ENCODE results near the gene OTOF. TPM values are rescaled to one million over a fixed set of nuclear protein-coding genes. Genes with fewer than 3 reads are reported as not detected.

The OTOF gene
- total and polyA plus RNA-seq, 9 of the 15 experiments (the other 6 are each of a cell fraction or from before 2014, with no cell fraction given): 0.03 to 0.11 (median 0.06) TPM; not detected in 5

GRCh38 chr2:26488463-26489212 is 10.7 kb upstream of the OTOF start:
- intact Hi-C loops (cut with micrococcal nuclease): no loop called here
- no peaks in the 10 kb centered on the region for H3K9me1 ChIP-seq (ENCODE audit: control insufficient read depth, insufficient read depth, low read length)
- no peak overlapping the region for H3K4me2 ChIP-seq (ENCODE audit: insufficient read depth, low read length)
- no peaks in the 10 kb centered on the region for H3K9me3 ChIP-seq (replicated peaks; ENCODE audit: control insufficient read depth, insufficient read depth, low read depth, low read length)
- peaks cover 15 to 23% of the 10 kb centered on the region in 2 experiments for H3K4me1 ChIP-seq (replicated peaks in 1 of 2; ENCODE audit: control insufficient read depth in 2 of 2, insufficient read depth in 2 of 2, low read length in 2 of 2)
- H4K20me1 ChIP-seq (replicated peaks; ENCODE audit: control insufficient read depth, insufficient read depth, low read length): no peaks in the 10 kb centered on the region
- H3K9ac ChIP-seq (ENCODE audit: insufficient read depth in 1 of 2, low read depth in 2 of 2, low read length in 2 of 2): 0 out of 4 replicates have a peak overlapping the region, but pooled peaks of 1 of the 2 experiments have one; percentile 23
- no peak overlapping the region for H2AFZ ChIP-seq (ENCODE audit: low read depth, low read length)
- WGBS (ENCODE audit: insufficient coverage, low coverage, missing lambda C conversion rate): 29% methylated on average over 20 of the region's 20 CpGs
- H3K4me3 ChIP-seq: no peak overlapping the region
- H3K27me3 ChIP-seq (ENCODE audit: control insufficient read depth in 2 of 2, insufficient read depth in 2 of 2, low read length in 2 of 2): peaks cover 2 to 36% of the 10 kb centered on the region in 2 experiments; a peak in 3 of 5 replicates
- TF ChIP-seq ZBTB7A (IDR thresholded peaks at IDR 0.05; ENCODE audit: borderline replicate concordance, control insufficient read depth, low read depth, low read length) (no peak), ZSCAN29 (IDR thresholded peaks at IDR 0.05) (no peak), KAT2B (IDR thresholded peaks at IDR 0.05; ENCODE audit: low read depth, low read length) (no peak), RBM14 (IDR thresholded peaks at IDR 0.05; ENCODE audit: borderline replicate concordance, insufficient read depth, low read depth, low read length) (no peak), ZNF830 (CRISPR knock-in tag; IDR thresholded peaks at IDR 0.05) (no peak), ZKSCAN3 (CRISPR knock-in tag; IDR thresholded peaks at IDR 0.05) (no peak), ZNF445 (CRISPR knock-in tag; IDR thresholded peaks at IDR 0.05; ENCODE audit: low read depth) (no peak), CXXC5 (CRISPR knock-in tag; IDR thresholded peaks at IDR 0.05) (no peak), CCAR2 (IDR thresholded peaks at IDR 0.05; ENCODE audit: low read depth, low read length) (no peak), LEF1 (IDR thresholded peaks at IDR 0.05) (no peak), OTX1 (CRISPR knock-in tag; IDR thresholded peaks at IDR 0.05) (no peak), GTF2F1 (IDR thresholded peaks at IDR 0.05; ENCODE audit: low read depth, low read length) (no peak), ZNF224 (CRISPR knock-in tag; IDR thresholded peaks at IDR 0.05) (no peak), ZNF655 (CRISPR knock-in tag; IDR thresholded peaks at IDR 0.05) (no peak)
- H3K79me2 ChIP-seq (ENCODE audit: control insufficient read depth, insufficient read depth, low read length): no peaks in the 10 kb centered on the region
- DNase-seq (ENCODE audit: extremely low read depth in 1 of 4, low spot score in 3 of 4) (no peak), ATAC-seq (no peak), FAIRE-seq (no peak)
- POLR2A ChIA-PET: no interaction called here
- no peak overlapping the region for H3K27ac ChIP-seq (ENCODE audit: extremely low read depth, low read depth, low read length)
- no peaks in the 10 kb centered on the region for H3K36me3 ChIP-seq (ENCODE audit: control insufficient read depth, insufficient read depth, low read length)
- CTCF ChIA-PET (ENCODE audit: low intra/inter-chr PET ratio): no interaction called here
- no TSS peak for BruUV-seq (replicated peaks)
- in situ Hi-C loops (cut with MboI): no loop called here
